HG03103 (cell line): Measurements from ENCODE around the gene CNOT9.

Experiments used
- ATAC-seq: cut with Tn5 transposase; IDR thresholded peaks from one replicate; pipeline ENCODE4 v1.9.1; 2021; ENCODE audit warnings: low read depth; ENCODE audit not compliant: unreplicated experiment

The CNOT9 gene

GRCh38 chr2:218577482-218578220, 9.0 kb downstream of the CNOT9 start:
- ATAC-seq = no peak

- no peak for ATAC-seq
Observed at GRCh38 chr2:218578272-218578877, 9.7 kb downstream of the CNOT9 start.

GRCh38 chr2:218582076-218582475, 13.4 kb downstream of the CNOT9 start:
- no peak for ATAC-seq

GRCh38 chr2:218583983-218584850, 15.6 kb downstream of the CNOT9 start:
- ATAC-seq = no peak

GRCh38 chr2:218585541-218585940, 16.9 kb downstream of the CNOT9 start:
- ATAC-seq = no peak

GRCh38 chr2:218605432-218605831, 36.8 kb downstream of the CNOT9 start:
- ATAC-seq = no peak

- ATAC-seq = no peak
Observed at GRCh38 chr2:218607436-218608115, 38.9 kb downstream of the CNOT9 start, which contains the start of gene PLCD4. Gene PLCD4, plus strand, starts transcription at chr2:218607899. Its CDS starts 7,841 bp downstream, at chr2:218615740.

- no peak for ATAC-seq
Observed at GRCh38 chr2:218615868-218616315, 47.3 kb downstream of the CNOT9 start.

GRCh38 chr2:218618102-218618860, 49.6 kb downstream of the CNOT9 start:
- ATAC-seq = no peak

GRCh38 chr2:218621007-218621406, 52.4 kb downstream of the CNOT9 start:
- no peak for ATAC-seq

- no peak for ATAC-seq
Observed at GRCh38 chr2:218622606-218623365, 54.1 kb downstream of the CNOT9 start.

- no peak for ATAC-seq
Observed at GRCh38 chr2:218623366-218623705, 54.7 kb downstream of the CNOT9 start.

GRCh38 chr2:218626369-218626768, 57.7 kb downstream of the CNOT9 start:
- no peak for ATAC-seq

- ATAC-seq = no peak
Observed at GRCh38 chr2:218627939-218628338, 59.3 kb downstream of the CNOT9 start.

GRCh38 chr2:218631837-218632236, 63.2 kb downstream of the CNOT9 start:
- no peak for ATAC-seq

- ATAC-seq = no peak
Observed at GRCh38 chr2:218635719-218636118, 67.1 kb downstream of the CNOT9 start.

GRCh38 chr2:218638372-218638771, 69.7 kb downstream of the CNOT9 start:
- no peak for ATAC-seq

GRCh38 chr2:218642121-218642656, 73.5 kb downstream of the CNOT9 start:
- no peak for ATAC-seq

- no peak for ATAC-seq
Observed at GRCh38 chr2:218642786-218643185, 74.1 kb downstream of the CNOT9 start.
